Activated CD4-positive, CD25-positive, alpha-beta regulatory T cell treated with anti-CD3 and anti-CD28 coated beads, Interleukin-2, amount 50 U/mL, for 16 hours (primary cell): ENCODE data around the gene NCAM1.

ENCODE experiments used
- DNase-seq: peaks from one replicate; pipeline ENCODE4 v3.0.0-alpha.2; 2020; ENCODE audit warnings: low read depth, low spot score

The NCAM1 gene

GRCh38 chr11:113168354-113169342 is 207.4 kb downstream of the NCAM1 start:
- no peak for DNase-seq

DNA sequence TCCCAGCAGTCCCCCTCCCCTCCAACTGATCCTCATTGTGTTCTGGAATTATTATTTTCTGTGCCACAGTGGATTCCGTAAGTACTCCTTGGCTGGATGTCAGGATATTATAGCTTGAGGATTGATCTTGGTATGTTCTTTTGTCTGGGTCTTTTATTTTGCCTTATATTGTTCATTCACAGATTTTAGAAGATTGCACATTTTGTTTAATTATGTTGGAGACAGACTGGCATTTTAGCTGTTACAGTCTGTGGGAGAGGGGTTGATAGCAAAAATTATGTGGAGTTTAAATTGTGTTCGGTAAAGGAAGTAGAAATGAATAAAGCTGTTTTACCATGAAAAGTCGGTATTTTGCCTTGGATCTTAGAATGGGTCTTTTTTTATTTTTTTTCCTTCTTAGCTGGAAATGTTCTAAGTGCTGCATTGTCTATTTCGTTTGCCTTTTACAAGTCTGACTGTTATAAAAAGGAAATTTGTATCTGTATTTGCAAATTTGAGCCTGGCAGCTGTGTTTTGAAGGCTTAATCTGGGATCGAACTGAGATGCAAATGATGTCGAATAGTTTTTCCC is 211.2 kb downstream of the NCAM1 start:
- no peak for DNase-seq

DNA sequence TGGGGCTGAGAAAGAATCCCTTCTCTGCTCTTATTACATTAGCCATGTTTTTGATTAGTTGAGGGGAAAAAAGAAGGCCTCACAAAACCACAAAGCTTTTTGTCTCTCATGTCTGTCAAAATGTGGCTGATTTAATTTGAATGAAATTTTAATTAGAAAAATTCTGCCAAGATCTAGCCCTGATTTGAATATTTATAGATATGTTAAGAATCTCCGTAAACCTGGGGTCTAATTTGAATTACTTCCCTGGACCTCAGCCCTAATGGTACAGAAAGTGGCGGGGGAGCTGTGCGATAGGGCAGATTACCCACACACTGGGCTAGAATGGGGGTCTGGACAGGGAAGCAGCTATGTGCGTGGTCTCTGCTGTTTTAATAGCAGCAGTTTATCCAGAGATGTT is 211.9 kb downstream of the NCAM1 start:
- DNase-seq: no peak

DNA sequence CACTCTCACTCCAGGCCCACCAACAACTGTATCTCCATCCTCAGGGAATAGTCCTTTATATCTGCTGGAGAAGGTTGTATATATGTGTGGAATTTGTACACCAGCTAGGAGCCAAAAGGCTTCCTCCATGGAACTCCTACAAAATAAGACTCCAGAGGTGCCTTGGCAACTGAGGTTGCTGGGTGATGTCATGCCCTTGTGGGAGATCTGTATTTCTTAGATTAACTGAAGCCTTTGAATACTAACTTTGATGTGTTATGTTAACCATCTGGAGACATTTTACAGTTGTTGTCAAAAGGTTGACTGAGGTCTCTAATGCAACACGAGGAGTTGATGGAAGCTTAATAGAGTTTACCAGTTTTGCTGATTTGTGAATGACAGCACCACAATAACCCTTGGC is 213.7 kb downstream of the NCAM1 start:
- DNase-seq: no peak

- DNase-seq: no peak
These were observed 215.6 kb downstream of the NCAM1 start for GRCh38 chr11:113176599-113177360.

GRCh38 chr11:113177671-113178070 is 216.5 kb downstream of the NCAM1 start:
- DNase-seq: no peak

- DNase-seq: no peak
These were observed 217.3 kb downstream of the NCAM1 start for GRCh38 chr11:113178381-113179070.

DNA sequence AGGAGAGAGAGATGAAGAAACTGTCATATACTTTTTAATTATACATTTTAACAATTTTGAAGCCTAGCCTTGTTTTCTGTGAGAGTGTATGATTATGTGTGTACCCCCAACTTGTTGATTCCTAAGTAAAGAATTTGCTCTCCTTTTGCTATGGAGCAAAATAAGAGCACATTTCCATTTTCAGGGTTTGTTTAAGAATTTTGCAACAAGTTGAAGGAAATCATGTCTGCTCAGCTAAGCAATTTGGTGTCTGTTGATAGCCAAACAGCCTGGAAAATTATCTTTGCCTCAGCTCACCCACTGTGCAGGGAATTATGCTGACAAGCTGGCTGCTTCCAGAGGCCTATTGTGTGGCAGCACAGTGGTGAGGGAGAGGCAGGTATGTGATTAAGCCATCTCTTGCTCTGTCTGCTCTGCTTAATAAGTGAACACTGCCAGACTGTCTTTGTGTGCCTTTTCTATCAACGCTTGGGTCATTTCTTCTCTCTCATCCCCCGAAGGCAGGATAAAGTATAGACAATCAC is 218.0 kb downstream of the NCAM1 start:
- DNase-seq: no peak

- DNase-seq: no peak
These were observed 219.9 kb downstream of the NCAM1 start for GRCh38 chr11:113181094-113181493.

DNA sequence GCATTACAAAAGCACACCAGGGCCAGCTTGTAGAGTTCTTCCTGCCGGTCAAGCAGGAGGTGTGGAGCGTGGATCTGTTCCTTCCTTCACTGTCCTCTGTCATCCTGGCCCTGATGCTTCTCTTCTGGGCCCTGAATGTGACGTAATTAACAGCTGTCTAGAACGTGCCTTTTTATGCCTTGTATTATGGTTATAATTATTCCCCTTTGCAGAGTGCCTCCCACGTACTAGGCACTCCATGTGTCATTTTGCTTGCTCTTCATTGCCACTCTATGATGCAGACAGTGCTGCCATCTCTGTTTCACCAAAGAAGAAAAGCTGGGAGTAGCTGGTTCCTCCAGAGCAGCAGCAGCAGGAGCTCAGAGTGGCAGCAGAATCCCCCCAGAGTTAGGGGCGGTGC is 221.1 kb downstream of the NCAM1 start:
- no peak for DNase-seq

DNA sequence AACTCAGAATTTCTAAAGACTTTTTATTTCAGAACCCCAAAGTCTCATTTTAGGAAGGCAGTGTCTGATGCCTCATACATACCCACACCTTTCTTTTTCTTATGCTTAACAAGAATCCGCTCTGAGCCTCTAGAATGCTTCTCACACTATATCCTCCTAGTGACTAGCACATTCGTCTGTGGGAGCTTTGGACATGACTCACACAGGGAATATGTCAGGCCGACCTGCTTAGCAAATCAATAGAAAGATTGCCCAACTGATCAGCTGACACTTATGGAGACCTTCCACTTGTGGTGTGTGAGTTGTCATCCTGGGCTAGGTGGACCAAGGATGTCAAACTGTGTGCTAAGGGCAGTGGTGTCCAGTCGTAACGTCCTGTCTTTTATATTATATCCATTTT is 223.3 kb downstream of the NCAM1 start:
- DNase-seq: no peak

DNA sequence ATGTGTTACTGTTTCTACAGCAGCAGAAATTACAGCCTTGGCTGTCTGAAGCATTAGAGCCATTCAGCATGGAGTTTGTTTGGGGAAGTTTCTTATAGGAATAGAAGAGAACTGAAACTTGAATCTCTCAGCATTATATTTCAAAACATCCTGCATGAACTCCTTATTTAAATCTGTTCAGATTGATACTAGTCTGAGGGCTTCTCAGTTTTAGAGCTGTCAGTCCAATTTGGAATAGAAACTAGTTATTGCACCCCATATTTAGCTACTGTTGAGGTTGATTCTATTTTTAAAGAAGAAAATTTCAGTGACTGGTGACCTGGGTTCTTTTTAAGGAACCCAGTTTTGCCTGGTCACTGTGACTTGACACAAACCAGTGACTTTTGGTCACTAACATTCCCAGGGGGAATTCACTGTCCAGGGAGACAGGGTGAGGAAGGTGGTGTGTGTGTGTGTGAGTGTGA is 227.2 kb downstream of the NCAM1 start:
- no peak for DNase-seq

GRCh38 chr11:113189909-113190667 is 228.9 kb downstream of the NCAM1 start:
- no peak for DNase-seq

GRCh38 chr11:113192121-113192925 is 231.1 kb downstream of the NCAM1 start:
- no peak for DNase-seq

DNA sequence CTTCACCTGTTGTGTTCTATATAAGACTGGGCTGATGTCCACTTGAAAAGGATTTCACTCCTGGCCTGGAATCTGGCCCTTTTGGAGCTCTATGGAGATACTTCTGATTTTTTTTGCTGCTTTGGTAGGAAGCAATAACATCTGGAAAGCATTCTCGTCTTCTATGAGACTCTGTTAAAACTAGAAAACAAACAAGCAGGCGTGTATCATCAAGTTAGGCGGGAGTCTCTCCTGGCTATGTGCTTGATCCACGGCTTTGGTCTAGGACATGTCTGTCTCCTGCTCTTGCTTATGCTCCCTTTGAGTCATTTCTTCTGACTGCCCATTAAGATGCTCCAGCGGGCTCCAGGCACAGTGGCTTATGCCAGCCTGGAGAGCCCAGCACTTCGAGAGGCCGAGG is 231.8 kb downstream of the NCAM1 start:
- DNase-seq: no peak

GRCh38 chr11:113193946-113194345 is 232.7 kb downstream of the NCAM1 start:
- DNase-seq: no peak

GRCh38 chr11:113195728-113196127 is 234.5 kb downstream of the NCAM1 start:
- no peak for DNase-seq

DNA sequence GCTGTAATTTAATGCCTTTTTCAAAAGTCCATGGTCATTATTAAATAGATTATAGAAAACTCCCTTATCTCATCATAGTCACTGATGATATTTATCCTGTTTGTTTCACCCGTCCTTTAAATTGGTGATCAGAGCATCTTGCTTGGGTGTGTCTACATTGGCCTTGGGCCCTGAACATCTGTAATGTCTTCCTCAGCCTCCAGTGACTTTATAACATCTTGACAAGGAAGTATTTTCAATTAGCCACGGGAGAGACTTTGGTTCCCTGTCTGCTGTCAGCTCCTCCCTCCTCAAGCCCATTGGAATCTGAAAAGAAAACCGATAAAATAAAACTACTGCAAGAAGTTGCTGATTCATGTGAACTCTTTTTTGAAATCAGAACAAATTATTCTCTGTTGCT is 236.2 kb downstream of the NCAM1 start:
- DNase-seq: no peak

DNA sequence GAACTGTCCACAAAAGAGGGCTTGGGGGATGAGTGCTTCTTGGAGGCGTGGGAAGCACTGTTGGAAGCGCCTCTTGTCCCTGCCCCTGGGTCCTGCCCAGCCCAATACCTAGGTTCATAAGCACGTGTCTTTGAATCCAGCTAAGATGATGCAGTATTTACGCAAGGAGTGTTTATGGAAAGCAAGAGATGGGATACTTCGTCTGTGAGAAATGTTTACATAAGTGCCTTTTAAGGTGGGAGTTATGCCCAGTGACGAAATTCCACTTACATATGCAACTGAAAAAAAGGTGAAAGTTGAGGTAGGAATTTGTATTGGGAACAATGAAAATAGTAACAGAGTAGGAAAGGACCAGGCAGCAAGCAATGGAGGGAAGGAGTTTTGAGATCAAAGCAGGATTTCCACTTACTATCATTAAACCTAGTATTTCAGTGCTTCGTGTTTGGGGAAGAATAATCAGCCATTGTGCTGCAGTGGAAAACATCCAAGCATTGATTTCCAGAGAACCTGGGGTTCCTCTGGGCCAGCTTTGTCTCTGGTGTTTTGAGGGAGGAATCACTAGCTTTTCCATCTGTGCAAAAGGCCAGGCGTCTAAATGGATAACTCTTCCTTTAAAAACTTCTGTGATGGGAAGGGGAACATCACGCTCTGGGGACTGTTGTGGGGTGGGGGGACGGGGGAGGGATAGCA is 237.9 kb downstream of the NCAM1 start:
- DNase-seq: no peak
